Activated CD4-positive, CD25-positive, alpha-beta regulatory T cell (primary cell): ENCODE data around the gene KIRREL3.

Experiments used
- DNase-seq, 4 experiments: peaks; one replicate each; lab custom pipeline; 2025; lab: John Stamatoyannopoulos, UW

Gene KIRREL3

GRCh38 chr11:126997196-126997595, 3.4 kb downstream of the KIRREL3 start:
- no peak for DNase-seq

GRCh38 chr11:126996036-126996804, 4.3 kb downstream of the KIRREL3 start:
- DNase-seq: no peak

- no peak for DNase-seq
Measured at GRCh38 chr11:126993599-126993998, 7.0 kb downstream of the KIRREL3 start.

GRCh38 chr11:126992804-126993111, 7.8 kb downstream of the KIRREL3 start:
- no peak for DNase-seq

- DNase-seq: no peak
Measured at GRCh38 chr11:126992065-126992803, 8.3 kb downstream of the KIRREL3 start.

GRCh38 chr11:126991596-126991995, 9.0 kb downstream of the KIRREL3 start:
- DNase-seq: no peak

DNA sequence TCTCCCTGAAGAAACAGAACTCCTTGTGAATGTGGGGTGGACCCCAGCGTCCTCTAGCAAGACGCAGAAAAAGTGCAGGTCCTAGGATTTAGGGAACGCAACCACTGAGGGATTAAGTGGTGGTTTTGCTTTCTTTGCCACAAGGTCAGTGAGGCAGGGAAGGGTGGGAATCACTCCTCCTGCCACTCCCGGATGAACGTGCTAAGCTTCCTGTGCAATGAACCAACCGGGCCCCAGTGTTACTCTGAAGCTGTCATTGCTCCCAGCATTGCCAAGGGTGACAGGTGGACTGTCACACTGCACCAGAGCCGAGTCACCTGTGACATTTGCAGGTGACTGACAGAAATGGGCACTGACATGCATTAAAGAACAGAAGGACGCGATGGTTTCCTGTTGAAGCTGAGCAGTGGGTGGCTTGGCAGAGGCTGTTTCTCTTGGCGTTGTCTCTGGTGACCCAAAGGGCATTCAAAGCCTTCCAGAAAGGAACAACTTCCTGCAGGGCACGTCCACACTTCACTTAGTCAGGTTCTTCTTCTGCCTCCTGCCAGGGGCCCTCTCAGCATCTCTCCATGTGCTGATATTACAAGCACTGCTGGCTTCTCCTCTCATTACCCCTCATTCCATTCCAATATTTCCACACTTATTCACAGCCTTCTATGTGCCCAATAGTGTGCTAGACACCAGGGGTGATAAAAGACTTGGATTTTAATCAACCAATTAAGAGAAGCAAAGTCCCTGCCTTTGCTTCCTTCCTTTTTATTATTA, 9.7 kb downstream of the KIRREL3 start:
- DNase-seq: no peak

- peak in 3 of 4 experiments; percentile 2 to 18 (median 8) for DNase-seq
Measured at GRCh38 chr11:126989942-126990715, 10.4 kb downstream of the KIRREL3 start.

- DNase-seq: no peak
Measured at GRCh38 chr11:126988655-126989054, 11.9 kb downstream of the KIRREL3 start.

- no peak for DNase-seq
Measured at GRCh38 chr11:126981635-126982034, 18.9 kb downstream of the KIRREL3 start.

DNA sequence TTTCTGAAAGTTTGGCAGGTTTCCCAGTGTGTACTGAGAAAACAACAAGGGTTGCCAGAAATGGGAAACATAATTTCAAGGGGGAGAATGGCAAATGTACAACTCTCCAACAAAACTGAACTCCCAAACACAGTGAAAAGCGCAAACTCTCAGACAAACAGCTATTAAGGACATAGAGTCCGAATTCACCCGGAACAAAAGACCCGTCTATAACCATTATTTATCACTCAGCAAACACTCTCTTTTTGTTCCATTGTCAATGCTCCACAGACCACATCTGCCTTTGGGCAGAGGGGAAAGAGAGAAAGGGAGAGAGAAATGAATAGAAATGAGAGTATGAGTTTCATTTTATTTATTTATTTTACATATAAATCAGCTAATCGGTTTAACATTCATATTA, 21.7 kb downstream of the KIRREL3 start:
- no peak for DNase-seq

GRCh38 chr11:126978165-126978564, 22.4 kb downstream of the KIRREL3 start:
- no peak for DNase-seq

DNA sequence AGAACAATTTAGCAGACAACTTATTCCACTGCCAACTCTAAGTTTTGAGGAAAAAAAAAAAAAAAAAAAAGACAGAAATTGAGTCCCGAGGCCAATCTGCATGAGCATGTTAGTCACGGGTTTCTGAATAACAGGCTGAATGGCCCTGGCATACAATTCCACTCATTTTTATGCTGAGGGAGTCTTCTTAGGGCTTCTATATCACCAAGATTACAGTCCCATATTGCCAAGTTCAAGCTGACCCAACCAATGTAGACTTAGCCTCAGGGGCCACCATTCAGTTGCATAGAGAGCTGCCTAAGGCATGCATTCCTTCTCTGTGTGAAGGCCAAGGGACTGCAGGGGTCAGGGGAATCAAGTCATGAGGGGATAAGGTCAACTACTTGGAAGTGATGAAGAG, 27.5 kb downstream of the KIRREL3 start:
- no peak for DNase-seq

GRCh38 chr11:126971305-126971704, 29.3 kb downstream of the KIRREL3 start:
- DNase-seq: no peak

DNA sequence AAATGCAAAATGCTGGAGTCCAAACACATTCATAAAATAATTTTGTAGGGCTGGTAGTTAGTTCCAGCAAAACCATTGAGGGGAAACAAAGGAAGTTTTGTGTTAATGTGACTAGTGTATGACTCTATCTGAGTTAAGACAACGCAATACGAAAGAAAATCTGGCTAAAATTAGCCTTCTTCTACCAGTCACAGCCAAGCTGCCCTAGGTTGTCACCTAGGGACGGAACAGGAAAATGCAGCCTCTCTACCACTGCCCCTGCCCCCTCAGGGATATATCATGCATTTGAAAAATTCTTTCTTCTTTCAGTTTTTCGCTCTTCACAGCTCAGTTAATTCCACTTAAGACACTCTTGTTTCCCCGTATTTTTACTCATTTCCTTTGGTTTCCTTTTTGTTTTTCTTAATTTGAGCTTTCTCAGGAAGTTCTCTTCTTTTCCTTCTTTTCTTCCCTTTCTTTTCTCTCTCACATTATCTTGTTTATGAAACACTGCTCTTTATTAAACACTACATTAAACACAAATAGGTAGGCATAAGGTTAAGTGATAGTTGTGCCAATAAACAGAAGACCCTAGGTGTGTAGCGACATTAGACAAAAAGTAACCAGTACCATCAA, 30.6 kb downstream of the KIRREL3 start:
- no peak for DNase-seq

DNA sequence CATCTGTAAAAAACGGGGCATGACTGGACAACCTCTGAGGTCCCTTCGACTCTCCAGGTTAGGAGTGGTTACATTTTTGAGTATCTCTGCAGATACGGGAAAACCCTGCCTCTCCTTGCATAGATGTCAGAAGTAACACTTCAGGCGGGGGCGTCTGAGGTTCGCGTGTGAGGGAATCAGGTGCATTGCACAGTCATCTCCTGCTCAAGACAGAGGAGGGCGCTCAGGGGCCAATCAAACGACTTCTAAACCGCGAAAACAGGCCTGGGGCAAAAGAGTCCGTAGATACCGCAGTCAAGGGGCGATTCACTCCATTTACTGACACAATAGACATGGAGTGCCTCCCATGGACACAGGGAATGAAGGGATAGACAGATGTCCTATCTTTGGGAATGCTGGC, 31.7 kb downstream of the KIRREL3 start:
- DNase-seq: no peak

DNA sequence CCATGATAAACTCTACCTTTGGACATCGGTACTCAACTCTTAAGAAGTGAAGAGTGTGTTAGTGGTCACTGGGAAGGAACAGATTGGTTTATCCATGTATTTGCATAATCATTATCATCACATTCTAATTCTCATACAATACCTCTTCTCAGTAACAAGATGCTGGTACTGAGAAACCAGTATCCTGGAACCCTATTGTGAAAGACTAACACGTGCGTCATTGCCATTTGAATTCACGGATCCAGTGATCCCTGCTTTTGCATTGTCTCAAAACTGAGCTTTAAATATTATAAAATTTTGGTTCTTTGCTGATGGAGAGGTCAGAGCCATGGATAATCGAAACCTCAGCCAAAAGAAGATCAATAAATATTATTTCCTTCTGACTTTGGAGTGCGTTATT, 35.2 kb downstream of the KIRREL3 start:
- no peak for DNase-seq

- no peak for DNase-seq
Measured at GRCh38 chr11:126963603-126964363, 36.8 kb downstream of the KIRREL3 start.

GRCh38 chr11:126963115-126963514, 37.5 kb downstream of the KIRREL3 start:
- no peak for DNase-seq

GRCh38 chr11:126959700-126960099, 40.9 kb downstream of the KIRREL3 start:
- no peak for DNase-seq

DNA sequence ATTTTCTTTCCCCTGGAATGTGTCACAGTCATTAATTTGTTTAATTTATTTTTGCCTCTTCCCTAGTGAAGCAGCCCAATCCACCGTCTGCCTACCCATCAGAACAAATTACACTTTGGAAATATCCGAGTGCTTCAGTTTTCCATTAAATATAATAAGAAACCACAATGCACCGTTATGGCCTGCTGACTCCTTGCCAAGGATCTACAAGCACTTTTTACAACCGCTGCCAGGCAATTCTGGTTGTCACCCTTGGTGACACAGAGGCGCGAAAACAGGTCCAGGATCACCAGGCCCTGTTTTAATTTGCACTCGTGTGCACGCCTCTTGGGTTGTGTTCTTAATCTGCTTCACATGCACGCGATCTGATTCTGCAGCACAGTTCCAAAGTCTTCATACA, 43.9 kb downstream of the KIRREL3 start:
- no peak for DNase-seq
